Measurements from ENCODE around the gene CYP4F22.

The CYP4F22 gene

DNA sequence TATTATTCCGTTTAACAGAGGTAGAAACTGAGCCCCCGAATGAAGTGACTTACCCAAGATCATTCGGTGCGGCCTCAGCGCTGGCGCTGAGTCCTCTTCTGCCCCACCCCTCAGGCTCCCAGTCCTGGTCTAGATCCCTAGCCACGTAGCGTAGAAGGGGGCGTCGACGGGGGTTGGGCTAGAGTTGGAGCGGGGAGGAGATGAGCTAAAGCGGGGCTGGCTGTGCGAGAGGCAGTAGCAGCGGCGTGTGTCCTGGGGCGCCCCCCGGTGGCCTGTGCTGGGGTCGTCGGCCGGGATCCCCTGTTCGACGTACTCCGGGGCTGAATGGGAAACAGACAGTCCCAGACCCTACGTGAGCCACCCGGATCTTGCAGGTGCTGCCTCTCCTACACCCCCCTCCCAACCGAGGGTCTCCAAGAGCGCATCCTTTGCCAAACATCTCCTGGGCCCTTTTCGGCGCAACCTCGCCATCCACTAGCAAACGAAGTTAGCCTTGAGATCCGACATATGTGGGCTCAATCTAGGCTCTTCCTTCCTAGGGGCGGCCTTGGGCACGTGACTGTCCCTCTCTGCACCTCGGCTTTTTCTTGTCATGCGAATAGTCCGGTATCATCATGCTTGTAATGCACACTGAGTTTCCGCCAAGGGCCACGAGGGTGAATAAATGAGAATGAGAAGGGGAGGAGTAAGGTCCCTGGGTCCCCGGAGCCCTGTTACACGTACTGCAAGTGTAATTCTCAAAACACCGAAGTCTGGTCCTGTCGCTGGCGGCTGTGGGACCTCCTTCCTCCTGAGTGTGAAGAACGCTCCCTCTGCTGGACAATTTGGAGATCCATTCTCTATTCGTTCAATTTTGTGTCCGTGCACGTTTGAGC, 47.7 kb downstream of the CYP4F22 start:
- H3K4me3 ChIP-seq (ENCODE audit: low read length in 2 of 2) = peak overlapping the region; percentile 68 to 71
- peak overlapping the region in 1 of 2 donors; percentile 42 for H3K9ac ChIP-seq (ENCODE audit: low read length in 2 of 2)
- peaks cover 25 to 41% of the 10 kb centered on the region in 2 donors for H3K27me3 ChIP-seq (ENCODE audit: control insufficient read depth in 1 of 2, insufficient read depth in 2 of 2, low read length in 2 of 2)

GRCh38 chr19:15556634-15557181, 48.4 kb downstream of the CYP4F22 start:
- peak overlapping the region in 1 of 2 donors; percentile 71 for H3K4me3 ChIP-seq (ENCODE audit: low read length in 2 of 2)
- no peaks in the 10 kb centered on the region for H3K9me3 ChIP-seq (ENCODE audit: control insufficient read depth in 2 of 2, low read length in 2 of 2)
- no peaks in the 10 kb centered on the region for H3K36me3 ChIP-seq (ENCODE audit: control insufficient read depth in 2 of 2, insufficient read depth in 2 of 2, low read length in 2 of 2)
- no peak overlapping the region for H3K27ac ChIP-seq (ENCODE audit: low read length)
- peaks cover 20 to 39% of the 10 kb centered on the region in 2 donors for H3K27me3 ChIP-seq (ENCODE audit: control insufficient read depth in 1 of 2, insufficient read depth in 2 of 2, low read length in 2 of 2)
- H3K9ac ChIP-seq (ENCODE audit: low read length in 2 of 2) = no peak overlapping the region
- peaks cover 12% of the 10 kb centered on the region for H3K4me1 ChIP-seq (ENCODE audit: control insufficient read depth, insufficient read depth, low read length)

More for the DNA sequence above, 47.7 kb downstream of the CYP4F22 start:
- no peaks in the 10 kb centered on the region for H3K36me3 ChIP-seq (ENCODE audit: control insufficient read depth in 2 of 2, insufficient read depth in 2 of 2, low read length in 2 of 2)
- H3K9me3 ChIP-seq (ENCODE audit: control insufficient read depth in 2 of 2, low read length in 2 of 2) = no peaks in the 10 kb centered on the region
- H3K27ac ChIP-seq (ENCODE audit: low read length) = peak overlapping the region; percentile 37
- peaks cover 19% of the 10 kb centered on the region for H3K4me1 ChIP-seq (ENCODE audit: control insufficient read depth, insufficient read depth, low read length)

DNA sequence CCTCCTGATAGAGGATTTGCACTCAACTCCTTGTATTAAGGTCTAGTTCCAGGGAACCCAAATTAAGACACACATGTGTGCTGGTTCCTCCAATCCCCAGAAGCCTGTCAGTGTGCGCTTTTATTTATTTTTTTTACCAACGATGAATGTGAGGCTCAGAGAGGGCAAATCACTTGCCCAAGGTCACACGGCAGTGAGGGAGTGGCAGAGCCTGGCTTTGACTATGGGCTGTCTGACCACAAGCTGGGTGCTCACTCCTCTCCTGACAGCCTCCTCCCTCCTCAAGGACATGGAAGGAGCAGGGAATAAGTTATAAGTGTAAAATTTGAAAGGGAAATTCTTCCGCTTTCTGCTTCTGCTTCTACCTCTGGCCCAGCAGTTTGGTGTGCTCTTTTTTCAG, 48.9 kb downstream of the CYP4F22 start:
- Histone ChIP-seq H3K36me3 (ENCODE audit: control insufficient read depth in 2 of 2, insufficient read depth in 2 of 2, low read length in 2 of 2) (no peaks in the 10 kb centered on the region), H3K9ac (ENCODE audit: low read length in 2 of 2) (no peak overlapping the region), H3K9me3 (ENCODE audit: control insufficient read depth in 2 of 2, low read length in 2 of 2) (no peaks in the 10 kb centered on the region), H3K4me3 (ENCODE audit: low read length in 2 of 2) (no peak overlapping the region), H3K27me3 (ENCODE audit: control insufficient read depth in 1 of 2, insufficient read depth in 2 of 2, low read length in 2 of 2) (peaks cover 18 to 34% of the 10 kb centered on the region in 2 donors), H3K4me1 (ENCODE audit: control insufficient read depth, insufficient read depth, low read length) (peaks cover 11% of the 10 kb centered on the region), H3K27ac (ENCODE audit: low read length) (no peak overlapping the region)

DNA sequence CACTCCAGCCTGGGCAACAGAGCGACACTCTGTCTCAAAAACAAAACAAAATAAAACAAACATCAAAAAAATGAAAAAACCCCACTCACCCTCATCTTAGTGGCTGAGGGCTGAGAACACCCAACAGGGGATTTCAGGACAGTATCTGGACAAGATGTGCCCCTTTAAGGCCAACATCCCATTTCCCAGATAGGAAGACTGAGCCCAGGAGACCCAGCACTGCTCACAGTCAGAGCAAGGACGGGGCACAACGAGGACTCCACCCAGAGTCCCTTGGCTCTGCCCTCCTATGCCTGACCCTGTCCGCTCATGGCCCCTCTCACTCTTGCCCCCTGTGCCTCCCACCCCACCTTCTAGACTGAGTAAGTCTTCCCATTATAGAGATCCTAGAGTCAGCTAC, 53.8 kb downstream of the CYP4F22 start:
- Histone ChIP-seq H3K4me3 (ENCODE audit: low read length in 2 of 2) (no peak overlapping the region), H3K27me3 (ENCODE audit: control insufficient read depth in 1 of 2, insufficient read depth in 2 of 2, low read length in 2 of 2) (peaks cover 12 to 13% of the 10 kb centered on the region in 2 donors), H3K9ac (ENCODE audit: low read length in 2 of 2) (no peak overlapping the region), H3K36me3 (ENCODE audit: control insufficient read depth in 2 of 2, insufficient read depth in 2 of 2, low read length in 2 of 2) (no peaks in the 10 kb centered on the region), H3K27ac (ENCODE audit: low read length) (no peak overlapping the region), H3K9me3 (ENCODE audit: control insufficient read depth in 2 of 2, low read length in 2 of 2) (no peaks in the 10 kb centered on the region), H3K4me1 (ENCODE audit: control insufficient read depth, insufficient read depth, low read length) (no peaks in the 10 kb centered on the region)

GRCh38 chr19:15562861-15563260, 54.5 kb downstream of the CYP4F22 start:
- Histone ChIP-seq H3K4me1 (ENCODE audit: control insufficient read depth, insufficient read depth, low read length) (no peaks in the 10 kb centered on the region), H3K27me3 (ENCODE audit: control insufficient read depth in 1 of 2, insufficient read depth in 2 of 2, low read length in 2 of 2) (peaks cover 11 to 13% of the 10 kb centered on the region in 2 donors), H3K9me3 (ENCODE audit: control insufficient read depth in 2 of 2, low read length in 2 of 2) (no peaks in the 10 kb centered on the region), H3K4me3 (ENCODE audit: low read length in 2 of 2) (no peak overlapping the region), H3K36me3 (ENCODE audit: control insufficient read depth in 2 of 2, insufficient read depth in 2 of 2, low read length in 2 of 2) (no peaks in the 10 kb centered on the region), H3K9ac (ENCODE audit: low read length in 2 of 2) (no peak overlapping the region), H3K27ac (ENCODE audit: low read length) (no peak overlapping the region)

DNA sequence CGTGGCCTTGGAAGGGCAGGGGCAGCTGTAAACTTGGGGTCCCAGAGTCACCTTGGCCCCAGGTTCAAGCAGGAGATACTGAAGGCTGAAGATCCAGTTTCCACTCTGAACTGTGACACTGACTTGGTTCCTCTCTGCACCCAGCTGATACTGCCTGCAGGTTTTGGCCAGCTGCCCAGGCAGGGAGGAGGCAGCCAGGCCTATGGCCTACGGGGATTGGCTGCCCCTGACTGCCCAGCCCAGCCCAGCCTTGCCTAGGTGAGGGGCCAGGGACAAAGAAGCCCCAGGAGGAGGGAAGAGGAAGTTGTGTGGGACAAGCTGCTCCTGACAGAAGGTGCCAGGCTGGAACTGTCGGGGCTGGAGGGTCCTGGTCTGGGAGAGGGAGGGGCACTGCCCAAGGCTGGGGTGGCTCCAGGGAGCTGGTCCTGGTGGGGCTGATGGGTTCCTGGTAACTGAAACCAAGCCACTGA, 55.0 kb downstream of the CYP4F22 start:
- no peak overlapping the region for H3K27ac ChIP-seq (ENCODE audit: low read length)
- H3K4me1 ChIP-seq (ENCODE audit: control insufficient read depth, insufficient read depth, low read length) = no peaks in the 10 kb centered on the region

GRCh38 chr19:15563931-15564330, 55.6 kb downstream of the CYP4F22 start:
- H3K9ac ChIP-seq (ENCODE audit: low read length in 2 of 2) = no peak overlapping the region
- H3K4me3 ChIP-seq (ENCODE audit: low read length in 2 of 2) = no peak overlapping the region
- no peak overlapping the region for H3K27ac ChIP-seq (ENCODE audit: low read length)
- no peaks in the 10 kb centered on the region for H3K9me3 ChIP-seq (ENCODE audit: control insufficient read depth in 2 of 2, low read length in 2 of 2)
- H3K4me1 ChIP-seq (ENCODE audit: control insufficient read depth, insufficient read depth, low read length) = no peaks in the 10 kb centered on the region
- H3K36me3 ChIP-seq (ENCODE audit: control insufficient read depth in 2 of 2, insufficient read depth in 2 of 2, low read length in 2 of 2) = no peaks in the 10 kb centered on the region
- H3K27me3 ChIP-seq (ENCODE audit: control insufficient read depth in 1 of 2, insufficient read depth in 2 of 2, low read length in 2 of 2) = peaks cover 12 to 13% of the 10 kb centered on the region in 2 donors

More for the DNA sequence above, 55.0 kb downstream of the CYP4F22 start:
- Histone ChIP-seq H3K36me3 (ENCODE audit: control insufficient read depth in 2 of 2, insufficient read depth in 2 of 2, low read length in 2 of 2) (no peaks in the 10 kb centered on the region), H3K27me3 (ENCODE audit: control insufficient read depth in 1 of 2, insufficient read depth in 2 of 2, low read length in 2 of 2) (peaks cover 11 to 13% of the 10 kb centered on the region in 2 donors), H3K4me3 (ENCODE audit: low read length in 2 of 2) (no peak overlapping the region), H3K9me3 (ENCODE audit: control insufficient read depth in 2 of 2, low read length in 2 of 2) (no peaks in the 10 kb centered on the region), H3K9ac (ENCODE audit: low read length in 2 of 2) (no peak overlapping the region)

GRCh38 chr19:15564534-15565168, 56.3 kb downstream of the CYP4F22 start:
- Histone ChIP-seq H3K4me3 (ENCODE audit: low read length in 2 of 2) (no peak overlapping the region), H3K27me3 (ENCODE audit: control insufficient read depth in 1 of 2, insufficient read depth in 2 of 2, low read length in 2 of 2) (peaks cover 14 to 16% of the 10 kb centered on the region in 2 donors), H3K9me3 (ENCODE audit: control insufficient read depth in 2 of 2, low read length in 2 of 2) (no peaks in the 10 kb centered on the region), H3K36me3 (ENCODE audit: control insufficient read depth in 2 of 2, insufficient read depth in 2 of 2, low read length in 2 of 2) (no peaks in the 10 kb centered on the region), H3K4me1 (ENCODE audit: control insufficient read depth, insufficient read depth, low read length) (no peaks in the 10 kb centered on the region), H3K9ac (ENCODE audit: low read length in 2 of 2) (no peak overlapping the region), H3K27ac (ENCODE audit: low read length) (no peak overlapping the region)

DNA sequence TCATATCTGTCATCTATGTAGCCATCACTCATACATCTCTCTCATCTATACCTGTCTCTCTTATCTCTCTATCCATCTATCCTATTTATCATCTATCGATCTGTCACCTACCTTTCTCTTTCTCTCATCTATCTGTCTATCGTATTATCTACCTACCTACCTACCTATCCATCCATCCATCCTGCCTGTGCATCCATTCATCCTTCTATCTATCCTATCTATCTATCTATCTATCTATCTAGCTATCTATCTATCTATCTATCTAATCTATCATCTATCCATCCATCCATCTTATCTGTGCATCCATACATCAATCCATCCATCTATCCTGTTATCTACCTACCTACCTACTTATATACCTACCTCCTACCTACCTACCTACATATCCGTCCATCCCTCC, 62.1 kb downstream of the CYP4F22 start:
- no peak overlapping the region for H3K27ac ChIP-seq (ENCODE audit: low read length)
- H3K9ac ChIP-seq (ENCODE audit: low read length in 2 of 2) = no peak overlapping the region
- H3K9me3 ChIP-seq (ENCODE audit: control insufficient read depth in 2 of 2, low read length in 2 of 2) = no peaks in the 10 kb centered on the region
- H3K27me3 ChIP-seq (ENCODE audit: control insufficient read depth in 1 of 2, insufficient read depth in 2 of 2, low read length in 2 of 2) = peaks cover 12 to 17% of the 10 kb centered on the region in 2 donors
- no peaks in the 10 kb centered on the region for H3K36me3 ChIP-seq (ENCODE audit: control insufficient read depth in 2 of 2, insufficient read depth in 2 of 2, low read length in 2 of 2)
- no peak overlapping the region for H3K4me3 ChIP-seq (ENCODE audit: low read length in 2 of 2)
- no peaks in the 10 kb centered on the region for H3K4me1 ChIP-seq (ENCODE audit: control insufficient read depth, insufficient read depth, low read length)

DNA sequence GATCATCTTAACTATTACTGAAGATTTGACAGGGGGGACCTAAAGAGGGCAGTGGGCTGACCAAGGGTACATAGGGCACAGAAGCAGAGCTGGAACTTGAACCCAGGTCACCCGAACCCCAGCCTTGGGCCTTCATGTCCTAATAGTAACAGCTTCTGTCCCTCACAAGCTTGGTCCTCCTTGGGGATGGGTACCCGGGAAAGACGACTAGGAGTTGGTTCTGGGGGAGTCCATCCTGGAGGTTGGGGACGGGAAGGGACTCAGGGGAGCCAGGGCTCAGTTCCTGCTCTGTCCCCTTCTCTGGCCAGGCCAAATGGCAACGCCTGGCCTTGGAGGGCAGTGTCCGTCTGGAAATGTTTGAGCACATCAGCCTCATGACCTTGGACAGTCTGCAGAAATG, 67.1 kb downstream of the CYP4F22 start:
- no peak overlapping the region for H3K27ac ChIP-seq (ENCODE audit: low read length)
- H3K4me3 ChIP-seq (ENCODE audit: low read length in 2 of 2) = no peak overlapping the region
- no peak overlapping the region for H3K9ac ChIP-seq (ENCODE audit: low read length in 2 of 2)
- no peaks in the 10 kb centered on the region for H3K9me3 ChIP-seq (ENCODE audit: control insufficient read depth in 2 of 2, low read length in 2 of 2)
- H3K4me1 ChIP-seq (ENCODE audit: control insufficient read depth, insufficient read depth, low read length) = no peaks in the 10 kb centered on the region
- H3K27me3 ChIP-seq (ENCODE audit: control insufficient read depth in 1 of 2, insufficient read depth in 2 of 2, low read length in 2 of 2) = peaks cover 7 to 12% of the 10 kb centered on the region in 2 donors
- no peaks in the 10 kb centered on the region for H3K36me3 ChIP-seq (ENCODE audit: control insufficient read depth in 2 of 2, insufficient read depth in 2 of 2, low read length in 2 of 2)

Measured in stomach smooth muscle (tissue), 2 donors.